SK-N-SH (cell line): ENCODE results near the gene UNC5B. TPM values are rescaled to one million over a fixed set of nuclear protein-coding genes. Genes with fewer than 3 reads are reported as not detected.

Experiments used
- CTCF ChIA-PET: fragments of 300-600, 350-600 bp; formaldehyde crosslinking; extraction: SDS; loops from one replicate; lab custom pipeline; 2021; lab: Yijun Ruan, JAX
- POLR2A ChIA-PET: fragments of 350-600 bp; sonication (Branson Sonifier 250); formaldehyde crosslinking; extraction: SDS; loops from one replicate; lab custom pipeline; 2020; ENCODE audit warnings: antibody characterized with exemption, inconsistent platforms; lab: Yijun Ruan, JAX
- DNase-seq: peaks from one replicate; pipeline ENCODE4 v3.0.0; 2012
- H2AFZ ChIP-seq: fragments of 200-600 bp; sonication (generic); 2 replicates; pipeline ENCODE4 v1.8.1; 2016; ENCODE audit warnings: antibody characterized with exemption, mild to moderate bottlenecking, low read depth
- H3F3A ChIP-seq: fragments of 200-600 bp; sonication (generic); replicated peaks from 2 replicates; pipeline ENCODE3; 2016; ENCODE audit warnings: antibody characterized with exemption, mild to moderate bottlenecking; ENCODE audit not compliant: insufficient read depth
- H3K27ac ChIP-seq, 2 experiments: fragments of 200-500 bp in 1 of 2; fragments of 200-600 bp in 1 of 2; sonication (Bioruptor generic) in 1 of 2; sonication (generic), shearing (Covaris generic) in 1 of 2; 2 replicates each; pipeline versions ENCODE4 v1.5.1 to v1.6.1; 2014 to 2016; ENCODE audit warnings: low read depth in 2 of 2, inconsistent platforms in 1 of 2, low read length in 1 of 2, mild to moderate bottlenecking in 1 of 2, mixed read lengths in 1 of 2
- H3K27me3 ChIP-seq: fragments of 200-600 bp; sonication (generic), shearing (Covaris generic); 2 replicates; pipeline ENCODE4 v1.6.1; 2016; ENCODE audit warnings: mixed run types; ENCODE audit not compliant: insufficient read depth
- H3K36me3 ChIP-seq, 2 experiments: fragments of 200-500 bp in 1 of 2; fragments of 200-600 bp in 1 of 2; sonication (Bioruptor generic) in 1 of 2; sonication (generic) in 1 of 2; replicated peaks in 1 of 2; 2 replicates each; pipeline versions ENCODE3 to v1.5.1; 2014 to 2016; ENCODE audit warnings: low read length in 1 of 2, mild to moderate bottlenecking in 1 of 2; ENCODE audit not compliant: insufficient read depth in 2 of 2, control insufficient read depth in 1 of 2
- H3K4me1 ChIP-seq, 2 experiments: fragments of 200-500 bp in 1 of 2; fragments of 200-600 bp in 1 of 2; sonication (Bioruptor generic) in 1 of 2; sonication (generic), shearing (Covaris generic) in 1 of 2; 2 replicates each; pipeline versions ENCODE4 v1.5.1 to v1.6.1; 2014 to 2016; ENCODE audit warnings: low read depth in 1 of 2, low read length in 1 of 2, mixed run types in 1 of 2; ENCODE audit not compliant: insufficient read depth in 2 of 2, control insufficient read depth in 1 of 2
- H3K4me2 ChIP-seq: fragments of 200-600 bp; sonication (generic), shearing (Covaris generic); 2 replicates; pipeline ENCODE4 v1.6.1; 2017; ENCODE audit warnings: mixed run types
- H3K4me3 ChIP-seq, 2 experiments: fragments of 200-500 bp in 1 of 2; fragments of 200-600 bp in 1 of 2; sonication (Bioruptor generic) in 1 of 2; sonication (generic), shearing (Covaris generic) in 1 of 2; 2 replicates each; pipeline versions ENCODE4 v1.5.1 to v1.8.1; 2014 to 2016; ENCODE audit warnings: low read depth in 2 of 2, inconsistent platforms in 1 of 2, low read length in 1 of 2, mild to moderate bottlenecking in 1 of 2, mixed read lengths in 1 of 2, moderate library complexity in 1 of 2
- H3K79me2 ChIP-seq: fragments of 200-600 bp; sonication (generic); 2 replicates; pipeline ENCODE4 v1.8.1; 2017; ENCODE audit warnings: mild to moderate bottlenecking; ENCODE audit not compliant: insufficient read depth
- H3K9ac ChIP-seq: fragments of 200-600 bp; sonication (generic); 2 replicates; pipeline ENCODE4 v1.6.1; 2017; ENCODE audit warnings: mixed run types
- H3K9me2 ChIP-seq: fragments of 200-600 bp; sonication (generic); 2 replicates; pipeline ENCODE4 v1.6.1; 2017; ENCODE audit warnings: mixed run types
- H3K9me3 ChIP-seq: fragments of 200-600 bp; sonication (generic); 2 replicates; pipeline ENCODE4 v1.6.1; 2017; ENCODE audit warnings: mixed run types, mild to moderate bottlenecking, moderate library complexity
- H4K20me1 ChIP-seq: fragments of 200-600 bp; sonication (generic); 2 replicates; pipeline ENCODE4 v1.6.1; 2017; ENCODE audit warnings: mild to moderate bottlenecking, mixed run types; ENCODE audit not compliant: insufficient read depth
- CHD2 ChIP-seq: fragments of 150-350 bp; IDR thresholded peaks from 2 replicates; pipeline ENCODE4 v1.6.1; 2018; ENCODE audit warnings: low read length; ENCODE audit not compliant: partially characterized antibody
- CTCF ChIP-seq: fragments of 200-600 bp; sonication (generic); IDR thresholded peaks from 2 replicates; pipeline ENCODE4 v1.6.1; 2017; ENCODE audit warnings: antibody characterized with exemption, mild to moderate bottlenecking, moderate library complexity
- ELF1 ChIP-seq: IDR thresholded peaks from 2 replicates; pipeline ENCODE4 v1.4.0; 2012
- EP300 ChIP-seq, 2 experiments: IDR thresholded peaks; 2 replicates each; pipeline versions ENCODE4 v1.4.0 to v1.6.1; 2012; ENCODE audit warnings: borderline replicate concordance in 1 of 2, low read depth in 1 of 2, low read length in 1 of 2
- EZH2phosphoT487 ChIP-seq: fragments of 200-600 bp; sonication (generic); IDR thresholded peaks from 2 replicates; pipeline ENCODE4 v1.6.1; 2017; ENCODE audit warnings: low read depth, mixed run types, mild to moderate bottlenecking, antibody characterized with exemption, moderate library complexity, borderline replicate concordance
- FOSL2 ChIP-seq: IDR thresholded peaks from 2 replicates; pipeline ENCODE4 v1.4.0; 2012; ENCODE audit warnings: low read depth, mild to moderate bottlenecking, moderate library complexity, borderline replicate concordance
- FOXJ3 ChIP-seq: sonication (generic); formaldehyde crosslinking; IDR thresholded peaks from 2 replicates; pipeline ENCODE4 v1.5.1; 2020; ENCODE audit warnings: mild to moderate bottlenecking, missing genetic modification reagents
- FOXM1 ChIP-seq: IDR thresholded peaks from 2 replicates; pipeline ENCODE4 v1.4.0; 2012; ENCODE audit warnings: low read depth, mild to moderate bottlenecking
- GATA2 ChIP-seq: sonication (generic); formaldehyde crosslinking; IDR thresholded peaks from 2 replicates; pipeline ENCODE4 v1.5.0; 2020; ENCODE audit warnings: mild to moderate bottlenecking, missing genetic modification reagents
- JUND ChIP-seq: IDR thresholded peaks from 2 replicates; pipeline ENCODE4 v1.4.0; 2012
- MAX ChIP-seq: IDR thresholded peaks from 2 replicates; pipeline ENCODE4 v1.4.0; 2012; ENCODE audit warnings: low read depth
- MEF2A ChIP-seq: IDR thresholded peaks from 2 replicates; pipeline ENCODE4 v1.4.0; 2012; ENCODE audit warnings: low read depth, borderline replicate concordance
- MXI1 ChIP-seq: IDR thresholded peaks from 2 replicates; pipeline ENCODE4 v1.6.1; 2012; ENCODE audit warnings: mild to moderate bottlenecking, low read depth, low read length, improper control_type of control experiment
- NFIC ChIP-seq: IDR thresholded peaks from 2 replicates; pipeline ENCODE4 v1.4.0; 2012; ENCODE audit warnings: borderline replicate concordance
- NRF1 ChIP-seq: IDR thresholded peaks from 2 replicates; pipeline ENCODE4 v1.6.1; 2012; ENCODE audit warnings: low read depth, mild to moderate bottlenecking, low read length
- POLR2AphosphoS5 ChIP-seq: IDR thresholded peaks from 2 replicates; pipeline ENCODE4 v1.6.1; 2012; ENCODE audit warnings: low read depth, low read length
- RAD21 ChIP-seq: IDR thresholded peaks from 2 replicates; pipeline ENCODE4 v1.6.1; 2012; ENCODE audit warnings: mild to moderate bottlenecking, low read length
- RFX5 ChIP-seq: IDR thresholded peaks from 2 replicates; pipeline ENCODE4 v1.6.1; 2012; ENCODE audit warnings: mild to moderate bottlenecking, improper control_type of control experiment, low read length
- RXRA ChIP-seq: IDR thresholded peaks from 2 replicates; pipeline ENCODE4 v1.4.0; 2012; ENCODE audit warnings: low read depth, mild to moderate bottlenecking, borderline replicate concordance
- SIN3A ChIP-seq: IDR thresholded peaks from 2 replicates; pipeline ENCODE4 v1.6.1; 2012; ENCODE audit warnings: low read depth, mild to moderate bottlenecking, low read length, moderate library complexity, borderline replicate concordance
- SMC3 ChIP-seq: IDR thresholded peaks from 2 replicates; pipeline ENCODE4 v1.6.1; 2012; ENCODE audit warnings: low read depth, low read length, improper control_type of control experiment
- TAF1 ChIP-seq: IDR thresholded peaks from 2 replicates; pipeline ENCODE4 v1.6.1; 2012; ENCODE audit warnings: low read depth, mild to moderate bottlenecking, low read length, moderate library complexity, borderline replicate concordance
- TCF12 ChIP-seq: IDR thresholded peaks from 2 replicates; pipeline ENCODE4 v1.4.0; 2012
- TEAD4 ChIP-seq: IDR thresholded peaks from 2 replicates; pipeline ENCODE4 v1.4.0; 2012; ENCODE audit warnings: mild to moderate bottlenecking, borderline replicate concordance; ENCODE audit not compliant: insufficient read depth
- YY1 ChIP-seq: IDR thresholded peaks from 2 replicates; pipeline ENCODE4 v1.4.0; 2012; ENCODE audit warnings: low read depth, mild to moderate bottlenecking
- ZBTB33 ChIP-seq: IDR thresholded peaks from 2 replicates; pipeline ENCODE4 v1.4.0; 2012; ENCODE audit warnings: low read depth, borderline replicate concordance
- WGBS: methylation state at CpG from one replicate; pipeline ENCODE4 v1.1.6; 2017; ENCODE audit warnings: low lambda C conversion rate; 5-methylcytosine and 5-hydroxymethylcytosine counted together
- polyA plus RNA-seq, 3 experiments: library from polyadenylated mRNA; depleted of rRNA; stranded (reverse); fragments of >200 nt; gene quantifications; 2 replicates each; pipeline ENCODE4 v1.2.3, GENCODE V29; 2012
- TF ChIP-seq, protein P1 (sequence below): IDR thresholded peaks from 2 replicates; pipeline ENCODE4 v1.4.0; 2012; ENCODE audit warnings: low read depth, borderline replicate concordance
- TF ChIP-seq, protein P2 (sequence below): fragments of 150-350 bp; IDR thresholded peaks from 2 replicates; pipeline ENCODE4 v1.6.1; 2017; ENCODE audit warnings: antibody characterized with exemption, low read length, low read depth, borderline replicate concordance
- TF ChIP-seq, protein P3 (sequence below): fragments of 150-350 bp; IDR thresholded peaks from 2 replicates; pipeline ENCODE4 v1.6.1; 2016; ENCODE audit warnings: mild to moderate bottlenecking, low read depth, low read length

UNC5B gene
- polyA plus RNA-seq, 1 of the 3 experiments (the other 2 are of a cell fraction): 13.8 TPM

- Histone ChIP-seq H3K9me3 (no peaks in the 10 kb centered on the region), H3K4me2 (peak overlapping the region; percentile 14; the same call in 1 of the 2 replicates), H3K4me1 (peaks cover 46 to 100% of the 10 kb centered on the region in 2 experiments; a peak in 3 of 4 replicates), H3K9ac (no peak overlapping the region), H3K4me3 (no peak overlapping the region), H2AFZ (no peak overlapping the region), H3K9me2 (no peaks in the 10 kb centered on the region), H3F3A (peaks cover 7% of the 10 kb centered on the region), H4K20me1 (peaks cover 89% of the 10 kb centered on the region), H3K79me2 (peaks cover 93% of the 10 kb centered on the region), H3K36me3 (no peaks in the 10 kb centered on the region), H3K27me3 (no peaks in the 10 kb centered on the region), H3K27ac (peak overlapping the region; percentile 52 to 100; a peak in 3 of 4 replicates)
- 28% methylated on average over 6 of the region's 6 CpGs for WGBS
- DNase-seq: peak; percentile 67
- POLR2A ChIA-PET: interaction anchor here (1.4 kb wide), 1 partner anchor 10 kb away, joined by 5 read pairs; no protein-coding TSS in a partner anchor
- CTCF ChIA-PET: interaction anchor here (1.3 to 12.2 kb wide), 3 partner anchors 9 to 33 kb away, joined by 3 to 139 read pairs (median 6); no protein-coding TSS in a partner anchor
- TF ChIP-seq RXRA (no peak), TEAD4 (no peak), MEF2A (no peak), ELF1 (no peak), FOXM1 (no peak), EP300 (IDR thresholded peaks at IDR 0.05; ENCODE audit: borderline replicate concordance in 1 of 2, low read depth in 1 of 2, low read length in 1 of 2) (peak; percentile 51 to 99; a peak in 3 of 4 replicates), SMC3 (no peak), CTCF (no peak), FOXJ3 (CRISPR knock-in tag) (peak; percentile 69), CHD2 (peak; percentile 72), POLR2AphosphoS5 (peak; percentile 48; the same call in 1 of the 2 replicates), TCF12 (peak; percentile 80), FOSL2 (no peak), YY1 (no peak), SIN3A (no peak), RAD21 (peak; percentile 33), TAF1 (no peak), RFX5 (no peak), NFIC (peak; percentile 37; the same call in 1 of the 2 replicates), JUND (no peak), MAX (no peak), MXI1 (peak; percentile 76; the same call in 1 of the 2 replicates), NRF1 (no peak), EZH2phosphoT487 (no peak), ZBTB33 (no peak), GATA2 (CRISPR knock-in tag) (peak; percentile 97)
- TF ChIP-seq, protein P1, sequence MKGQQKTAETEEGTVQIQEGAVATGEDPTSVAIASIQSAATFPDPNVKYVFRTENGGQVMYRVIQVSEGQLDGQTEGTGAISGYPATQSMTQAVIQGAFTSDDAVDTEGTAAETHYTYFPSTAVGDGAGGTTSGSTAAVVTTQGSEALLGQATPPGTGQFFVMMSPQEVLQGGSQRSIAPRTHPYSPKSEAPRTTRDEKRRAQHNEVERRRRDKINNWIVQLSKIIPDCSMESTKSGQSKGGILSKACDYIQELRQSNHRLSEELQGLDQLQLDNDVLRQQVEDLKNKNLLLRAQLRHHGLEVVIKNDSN: no peak
- TF ChIP-seq, protein P2, sequence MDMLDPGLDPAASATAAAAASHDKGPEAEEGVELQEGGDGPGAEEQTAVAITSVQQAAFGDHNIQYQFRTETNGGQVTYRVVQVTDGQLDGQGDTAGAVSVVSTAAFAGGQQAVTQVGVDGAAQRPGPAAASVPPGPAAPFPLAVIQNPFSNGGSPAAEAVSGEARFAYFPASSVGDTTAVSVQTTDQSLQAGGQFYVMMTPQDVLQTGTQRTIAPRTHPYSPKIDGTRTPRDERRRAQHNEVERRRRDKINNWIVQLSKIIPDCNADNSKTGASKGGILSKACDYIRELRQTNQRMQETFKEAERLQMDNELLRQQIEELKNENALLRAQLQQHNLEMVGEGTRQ: no peak
- TF ChIP-seq, protein P3, sequence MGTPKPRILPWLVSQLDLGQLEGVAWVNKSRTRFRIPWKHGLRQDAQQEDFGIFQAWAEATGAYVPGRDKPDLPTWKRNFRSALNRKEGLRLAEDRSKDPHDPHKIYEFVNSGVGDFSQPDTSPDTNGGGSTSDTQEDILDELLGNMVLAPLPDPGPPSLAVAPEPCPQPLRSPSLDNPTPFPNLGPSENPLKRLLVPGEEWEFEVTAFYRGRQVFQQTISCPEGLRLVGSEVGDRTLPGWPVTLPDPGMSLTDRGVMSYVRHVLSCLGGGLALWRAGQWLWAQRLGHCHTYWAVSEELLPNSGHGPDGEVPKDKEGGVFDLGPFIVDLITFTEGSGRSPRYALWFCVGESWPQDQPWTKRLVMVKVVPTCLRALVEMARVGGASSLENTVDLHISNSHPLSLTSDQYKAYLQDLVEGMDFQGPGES: no peak
Measured at GRCh38 chr10:71251319-71251718, 38.9 kb downstream of the UNC5B start.
